ENCODE measurements around the gene ANXA8.

GRCh38 chr10:47445720-47446119, 38.2 kb downstream of the ANXA8 start:
- TF ChIP-seq PATZ1 (CRISPR knock-in tag; IDR thresholded peaks at IDR 0.05; ENCODE audit: borderline replicate concordance) (no peak), ZFP30 (CRISPR knock-in tag; IDR thresholded peaks at IDR 0.05) (no peak), OSR1 (CRISPR knock-in tag; IDR thresholded peaks at IDR 0.05) (no peak), ZNF565 (CRISPR knock-in tag; conservative IDR thresholded peaks at IDR 0.05; ENCODE audit: low read depth) (no peak), PPARA (CRISPR knock-in tag; IDR thresholded peaks at IDR 0.05; ENCODE audit: borderline replicate concordance) (no peak), ARNTL (CRISPR knock-in tag; IDR thresholded peaks at IDR 0.05; ENCODE audit: borderline replicate concordance, low read depth) (no peak), TCF4 (CRISPR knock-in tag; IDR thresholded peaks at IDR 0.05; ENCODE audit: borderline replicate concordance) (no peak), CREB5 (CRISPR knock-in tag; IDR thresholded peaks at IDR 0.05; ENCODE audit: low read depth) (no peak), ZFP3 (CRISPR knock-in tag; IDR thresholded peaks at IDR 0.05) (no peak)

Data from SK-N-SH treated with all-trans-retinoic acid at 6 μM for 48 hours (cell line).